Epithelial cell of prostate (primary cell): Measurements from ENCODE around the gene KCNMA1.
A peak's percentile ranks its signal among the peaks of the same experiment; 100 is the strongest.

Source experiments
- DNase-seq: peaks from one replicate; pipeline ENCODE4 v3.0.0-alpha.2; 2011; ENCODE audit warnings: low read depth, low spot score
- H3K27ac ChIP-seq: fragments of 450-650 bp; 2 replicates; pipeline ENCODE4 v1.5.1; 2017; ENCODE audit warnings: mild to moderate bottlenecking

Gene KCNMA1

DNA sequence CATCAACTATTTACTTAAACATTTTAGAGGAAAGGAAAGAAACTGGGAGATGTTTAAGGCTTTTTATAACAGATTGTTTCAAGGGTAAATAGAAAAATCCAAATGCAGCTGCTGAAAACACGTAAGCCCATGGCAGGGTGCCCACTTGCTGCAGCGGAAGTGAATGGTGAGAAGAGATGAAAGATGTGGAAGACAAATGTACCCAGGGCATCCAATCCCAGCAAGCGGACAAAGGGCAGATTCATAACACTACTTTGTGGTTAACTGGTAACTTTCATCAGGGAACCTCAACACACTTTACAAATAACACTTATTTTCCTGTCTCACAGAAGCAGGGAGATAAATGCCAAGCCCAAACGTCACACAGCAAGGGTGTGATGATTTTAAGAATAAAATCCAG is 358.4 kb downstream of the KCNMA1 start:
- no peak overlapping the region for H3K27ac ChIP-seq
- no peak for DNase-seq

GRCh38 chr10:77274046-77274795 is 363.4 kb downstream of the KCNMA1 start:
- peak overlapping the region; percentile 15 for H3K27ac ChIP-seq
- peak; percentile 24 for DNase-seq

- H3K27ac ChIP-seq, result no peak overlapping the region
- no peak for DNase-seq
Measured at GRCh38 chr10:77269163-77269562, 368.4 kb downstream of the KCNMA1 start.

GRCh38 chr10:77268721-77269120 is 368.9 kb downstream of the KCNMA1 start:
- DNase-seq, result no peak
- H3K27ac ChIP-seq, result no peak overlapping the region

GRCh38 chr10:77267703-77268675 is 369.6 kb downstream of the KCNMA1 start:
- H3K27ac ChIP-seq, result no peak overlapping the region

DNA sequence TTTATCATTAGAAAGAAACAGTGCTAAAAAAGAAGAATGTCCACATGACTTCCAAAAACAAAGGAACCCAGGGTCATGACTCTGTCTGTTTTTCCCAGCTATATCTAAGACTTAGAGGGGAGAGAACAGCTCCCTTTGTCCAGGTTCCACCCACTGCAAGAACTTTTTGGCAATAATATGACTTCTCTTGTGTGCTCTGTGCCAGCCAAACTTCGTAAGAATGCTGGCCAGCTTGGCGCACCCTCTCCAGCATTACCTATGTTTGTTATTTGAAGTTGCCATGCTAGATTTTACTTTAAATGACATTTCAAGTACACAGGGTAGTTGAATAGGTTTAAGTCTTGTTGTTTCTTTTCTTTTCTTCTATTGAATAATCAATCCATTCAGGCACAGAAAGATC is 371.4 kb downstream of the KCNMA1 start:
- no peak overlapping the region for H3K27ac ChIP-seq
- no peak for DNase-seq

More at GRCh38 chr10:77267703-77268675, 369.6 kb downstream of the KCNMA1 start:
- DNase-seq, result no peak

DNA sequence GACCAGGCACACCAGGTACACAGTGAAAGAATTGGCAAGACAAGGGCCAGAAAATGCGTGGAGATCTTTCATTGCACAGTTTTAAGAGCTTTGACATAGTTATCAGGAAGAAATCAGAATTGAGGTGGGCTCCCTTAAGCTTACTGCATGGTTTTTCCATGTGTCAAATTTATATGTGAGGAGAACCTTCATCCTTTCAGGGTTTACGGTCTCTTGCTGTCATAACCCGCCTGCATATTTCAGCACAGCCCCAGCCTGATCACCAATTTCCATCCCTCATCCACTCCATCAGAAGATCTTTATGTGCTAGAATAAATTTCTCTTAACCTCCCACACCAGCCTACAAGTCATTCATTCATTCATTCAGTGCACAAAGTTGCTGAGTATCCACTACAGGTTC is 373.1 kb downstream of the KCNMA1 start:
- DNase-seq, result no peak
- no peak overlapping the region for H3K27ac ChIP-seq

GRCh38 chr10:77264107-77264506 is 373.5 kb downstream of the KCNMA1 start:
- no peak overlapping the region for H3K27ac ChIP-seq
- no peak for DNase-seq

DNA sequence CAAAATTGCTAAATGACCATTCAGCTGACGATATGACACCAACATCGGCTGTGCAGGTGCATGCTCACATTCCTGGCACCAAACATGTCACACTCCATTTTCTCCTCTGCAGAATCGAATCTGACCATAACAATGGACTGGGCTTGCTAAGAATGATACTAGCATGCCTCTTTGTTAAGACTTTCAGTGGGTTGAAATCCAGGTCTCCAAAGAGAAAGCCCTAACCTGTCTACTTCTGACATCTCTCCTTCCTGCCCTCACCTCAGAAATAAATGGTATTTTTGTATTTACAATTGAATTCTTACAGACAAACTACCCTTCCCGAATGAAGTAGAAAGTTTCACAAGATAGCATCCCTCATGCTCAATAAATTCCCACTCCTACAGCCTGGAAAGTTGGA is 373.9 kb downstream of the KCNMA1 start:
- no peak for DNase-seq
- no peak overlapping the region for H3K27ac ChIP-seq

GRCh38 chr10:77261146-77261545 is 376.5 kb downstream of the KCNMA1 start:
- H3K27ac ChIP-seq, result no peak overlapping the region
- DNase-seq, result no peak

DNA sequence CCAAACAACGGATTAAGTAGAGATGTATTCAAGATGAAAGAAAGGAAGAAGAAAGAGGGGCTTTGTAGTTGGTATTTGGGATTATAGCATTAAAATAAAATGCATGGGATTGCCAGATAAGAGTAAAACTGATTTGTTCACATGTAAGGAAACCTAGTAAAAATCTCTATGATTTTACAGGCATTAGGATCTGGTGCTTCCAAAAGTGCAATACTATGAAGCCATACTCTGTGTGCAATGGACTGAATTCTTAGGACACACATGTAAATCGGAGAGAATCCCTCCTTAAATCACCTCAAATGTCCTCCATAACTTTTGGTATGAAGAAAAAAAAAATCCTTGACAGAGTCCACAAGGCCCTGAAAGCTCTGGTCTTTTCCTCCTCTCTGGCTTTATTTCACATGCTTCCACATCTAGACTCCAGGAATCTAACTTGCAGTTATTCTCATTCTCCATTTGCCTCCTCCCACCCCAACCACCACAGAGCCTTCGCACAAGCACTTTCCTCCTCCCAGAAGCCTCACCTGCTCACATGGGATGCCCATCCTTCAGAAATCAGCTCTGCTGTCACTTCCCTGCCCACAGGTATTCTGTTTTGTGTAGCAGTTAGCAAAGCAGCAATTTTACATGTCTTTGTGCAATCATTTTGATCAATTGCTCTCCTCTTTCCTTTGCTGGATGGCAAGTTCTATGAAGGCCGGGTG is 378.3 kb downstream of the KCNMA1 start:
- H3K27ac ChIP-seq, result no peak overlapping the region
- DNase-seq, result no peak

DNA sequence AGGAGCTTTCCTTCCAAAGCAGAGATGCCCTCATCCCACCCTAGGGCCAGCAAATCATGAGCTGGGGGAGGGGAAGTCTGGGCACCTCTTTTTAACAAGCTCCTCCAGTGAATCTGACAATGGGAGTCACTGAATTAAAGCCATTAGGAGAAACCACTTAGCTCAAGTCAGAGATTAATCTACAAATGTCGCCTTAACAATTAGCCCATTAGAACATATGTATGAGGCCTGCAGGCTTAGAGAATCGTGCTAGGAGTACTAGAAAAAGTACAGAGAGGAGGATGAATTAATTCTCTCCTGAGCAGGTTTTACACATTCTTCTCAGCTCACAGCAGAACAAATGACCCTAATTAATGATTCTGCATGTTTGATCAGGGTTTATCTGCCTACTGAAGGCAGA is 381.3 kb downstream of the KCNMA1 start:
- H3K27ac ChIP-seq, result no peak overlapping the region
- DNase-seq, result no peak

- DNase-seq, result no peak
- no peak overlapping the region for H3K27ac ChIP-seq
Measured at GRCh38 chr10:77253556-77254064, 384.0 kb downstream of the KCNMA1 start.

- no peak for DNase-seq
Measured at GRCh38 chr10:77253147-77253545, 384.5 kb downstream of the KCNMA1 start.

GRCh38 chr10:77252380-77253146 is 385.0 kb downstream of the KCNMA1 start:
- DNase-seq, result no peak
- H3K27ac ChIP-seq, result no peak overlapping the region

More at GRCh38 chr10:77253147-77253545, 384.5 kb downstream of the KCNMA1 start:
- no peak overlapping the region for H3K27ac ChIP-seq

- H3K27ac ChIP-seq, result no peak overlapping the region
- no peak for DNase-seq
Measured at GRCh38 chr10:77251297-77252013, 386.2 kb downstream of the KCNMA1 start.

DNA sequence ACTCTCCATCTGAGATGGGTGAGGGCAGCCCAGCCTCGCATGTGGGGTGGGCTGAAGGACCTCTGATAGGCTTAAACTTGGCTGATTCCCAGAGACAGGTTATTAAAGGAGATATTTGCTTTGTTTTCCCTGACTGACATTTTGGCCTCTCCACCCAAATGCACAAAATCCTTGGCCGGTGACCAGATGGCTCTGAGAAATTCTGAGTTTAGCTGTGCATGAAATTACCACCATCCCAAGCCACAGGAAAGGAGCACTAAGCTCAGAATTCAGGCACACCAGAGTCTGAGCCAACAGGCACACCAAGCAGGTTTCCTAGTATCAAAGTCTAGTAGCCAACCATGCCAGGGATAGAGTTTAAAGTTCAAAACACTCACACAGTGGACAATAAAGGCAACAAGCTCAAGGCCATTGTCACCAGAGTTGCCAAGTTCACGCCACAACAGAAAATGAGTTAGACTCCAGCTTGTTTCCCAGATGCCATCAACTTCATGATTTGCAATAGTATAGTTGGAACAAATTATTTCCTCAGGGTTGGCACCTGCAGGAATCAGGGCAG is 387.6 kb downstream of the KCNMA1 start:
- no peak for DNase-seq
- H3K27ac ChIP-seq, result no peak overlapping the region

DNA sequence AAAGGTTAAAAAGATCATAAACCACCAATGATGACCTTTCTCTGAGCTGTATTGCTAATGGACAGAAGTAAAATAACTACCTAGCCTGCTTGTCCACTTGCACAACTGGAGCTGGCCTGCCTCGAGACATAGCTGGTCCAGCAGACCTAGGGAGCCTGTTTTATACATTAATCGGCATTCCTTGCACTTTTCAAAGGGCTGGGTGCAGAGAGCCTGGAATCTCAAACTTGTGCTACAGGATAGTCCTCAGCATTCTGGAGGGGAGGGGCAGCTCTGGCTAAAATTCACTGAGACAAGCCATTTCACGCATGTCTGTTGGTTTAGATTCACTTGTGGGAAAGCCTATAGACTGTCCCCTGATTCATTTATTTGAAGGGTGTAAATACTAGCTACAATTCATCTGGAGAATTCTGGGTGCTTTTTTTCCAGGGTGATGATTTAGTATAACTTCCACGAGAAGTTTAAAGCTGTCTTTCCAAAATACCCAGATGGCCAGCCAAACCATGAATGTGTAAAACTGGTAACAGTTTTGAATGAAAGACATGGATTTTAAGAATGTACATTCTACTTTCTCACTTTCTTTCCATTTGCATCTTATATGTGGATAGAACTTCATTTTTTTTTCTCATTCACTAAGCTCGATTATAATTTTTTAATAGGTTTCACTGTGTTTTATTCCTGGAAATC is 389.4 kb downstream of the KCNMA1 start:
- no peak overlapping the region for H3K27ac ChIP-seq
- DNase-seq, result no peak
